KOPT-K1 (cell line): ENCODE measurements around the gene CSTPP1.
A peak's percentile ranks its signal among the peaks of the same experiment; 100 is the strongest.

Source experiments
- H3K27ac ChIP-seq: fragments of 200-600 bp; sonication (generic); 2 replicates; pipeline ENCODE4 v1.5.1; 2016; ENCODE audit warnings: antibody characterized with exemption, mild to moderate bottlenecking, low read depth, low read length; ENCODE audit not compliant: poor library complexity, severe bottlenecking
- H3K36me3 ChIP-seq: fragments of 200-600 bp; sonication (generic); 2 replicates; pipeline ENCODE4 v1.5.1; 2017; ENCODE audit warnings: antibody characterized with exemption, mild to moderate bottlenecking, low read length, moderate library complexity; ENCODE audit not compliant: insufficient read depth
- H3K9me3 ChIP-seq: fragments of 200-600 bp; sonication (generic); 2 replicates; pipeline ENCODE4 v1.5.1; 2017; ENCODE audit warnings: antibody characterized with exemption, low read length, mild to moderate bottlenecking; ENCODE audit not compliant: insufficient read depth, poor library complexity, severe bottlenecking

The CSTPP1 gene

GRCh38 chr11:47177229-47177845, 240.8 kb downstream of the CSTPP1 start:
- peak overlapping the region; percentile 92 for H3K27ac ChIP-seq
- no peaks in the 10 kb centered on the region for H3K9me3 ChIP-seq
- H3K36me3 ChIP-seq: peaks cover 27% of the 10 kb centered on the region

- Histone ChIP-seq H3K27ac (peak overlapping the region; percentile 92), H3K9me3 (no peaks in the 10 kb centered on the region), H3K36me3 (peaks cover 22% of the 10 kb centered on the region)
Measured at GRCh38 chr11:47177846-47178245, 241.3 kb downstream of the CSTPP1 start.

- Histone ChIP-seq H3K27ac (no peak overlapping the region), H3K9me3 (no peaks in the 10 kb centered on the region), H3K36me3 (peaks cover 18% of the 10 kb centered on the region)
Measured at GRCh38 chr11:47178316-47178715, 241.8 kb downstream of the CSTPP1 start.

GRCh38 chr11:47178737-47179654, 242.4 kb downstream of the CSTPP1 start:
- H3K9me3 ChIP-seq: no peaks in the 10 kb centered on the region
- H3K27ac ChIP-seq: no peak overlapping the region
- peaks cover 11% of the 10 kb centered on the region for H3K36me3 ChIP-seq

- H3K9me3 ChIP-seq: no peaks in the 10 kb centered on the region
- H3K36me3 ChIP-seq: peaks cover 6% of the 10 kb centered on the region
- no peak overlapping the region for H3K27ac ChIP-seq
Measured at GRCh38 chr11:47179655-47179991, 243.1 kb downstream of the CSTPP1 start.

GRCh38 chr11:47180006-47180787, 243.6 kb downstream of the CSTPP1 start:
- H3K9me3 ChIP-seq: no peaks in the 10 kb centered on the region
- no peak overlapping the region for H3K27ac ChIP-seq
- peaks cover under 1% of the 10 kb centered on the region; the same call in 1 of the 2 replicates for H3K36me3 ChIP-seq

- H3K9me3 ChIP-seq: no peaks in the 10 kb centered on the region
- H3K27ac ChIP-seq: no peak overlapping the region
- H3K36me3 ChIP-seq: no peaks in the 10 kb centered on the region
Measured at GRCh38 chr11:47181271-47181670, 244.7 kb downstream of the CSTPP1 start.

- H3K36me3 ChIP-seq: no peaks in the 10 kb centered on the region
- H3K27ac ChIP-seq: no peak overlapping the region
Measured at GRCh38 chr11:47182380-47182779, 245.8 kb downstream of the CSTPP1 start.

GRCh38 chr11:47183031-47183856, 246.7 kb downstream of the CSTPP1 start:
- H3K27ac ChIP-seq: no peak overlapping the region
- no peaks in the 10 kb centered on the region for H3K36me3 ChIP-seq
- no peaks in the 10 kb centered on the region for H3K9me3 ChIP-seq

More at GRCh38 chr11:47182380-47182779, 245.8 kb downstream of the CSTPP1 start:
- H3K9me3 ChIP-seq: no peaks in the 10 kb centered on the region

- Histone ChIP-seq H3K27ac (no peak overlapping the region), H3K36me3 (no peaks in the 10 kb centered on the region), H3K9me3 (no peaks in the 10 kb centered on the region)
Measured at GRCh38 chr11:47183969-47184368, 247.4 kb downstream of the CSTPP1 start.

- Histone ChIP-seq H3K36me3 (no peaks in the 10 kb centered on the region), H3K27ac (no peak overlapping the region), H3K9me3 (no peaks in the 10 kb centered on the region)
Measured at GRCh38 chr11:47184711-47185304, 248.2 kb downstream of the CSTPP1 start.

GRCh38 chr11:47185305-47186075, 248.9 kb downstream of the CSTPP1 start:
- no peaks in the 10 kb centered on the region for H3K36me3 ChIP-seq
- no peak overlapping the region for H3K27ac ChIP-seq
- no peaks in the 10 kb centered on the region for H3K9me3 ChIP-seq

GRCh38 chr11:47186076-47186699, 249.6 kb downstream of the CSTPP1 start, which contains the start of gene PACSIN3:
TSS of gene PACSIN3 (minus strand) at chr11:47186434. CDS start at chr11:47182727, 3,707 bp downstream.
- no peaks in the 10 kb centered on the region for H3K9me3 ChIP-seq

More at GRCh38 chr11:47186076-47186699, 249.6 kb downstream of the CSTPP1 start, which contains the start of gene PACSIN3:
- Histone ChIP-seq H3K27ac (no peak within 1 kb of the TSS), H3K36me3 (no peaks in the 10 kb centered on the region)
